Endodermal cell (in vitro differentiated cells): Measurements from ENCODE around the gene ITGA11. TPM values are rescaled to one million over a fixed set of nuclear protein-coding genes. Genes with fewer than 3 reads are reported as not detected.

ENCODE experiments used
- DNase-seq: peaks from one replicate; pipeline ENCODE4 v3.0.0-alpha.2; 2017
- H3K27ac ChIP-seq: 2 replicates; pipeline ENCODE4 v1.5.1; 2013; ENCODE audit warnings: mild to moderate bottlenecking, low read depth, low read length, moderate library complexity
- H3K27me3 ChIP-seq: 2 replicates; pipeline ENCODE4 v1.6.1; 2013; ENCODE audit warnings: mild to moderate bottlenecking, low read length, moderate library complexity; ENCODE audit not compliant: insufficient read depth, control insufficient read depth, poor library complexity, severe bottlenecking
- H3K36me3 ChIP-seq: 2 replicates; pipeline ENCODE4 v1.7.0; 2013; ENCODE audit warnings: mild to moderate bottlenecking, low read length, moderate library complexity; ENCODE audit not compliant: control insufficient read depth, insufficient read depth
- H3K4me1 ChIP-seq: one replicate; pipeline ENCODE4 v1.7.0; 2013; ENCODE audit warnings: low read length; ENCODE audit not compliant: control insufficient read depth, insufficient read depth
- H3K4me3 ChIP-seq: 2 replicates; pipeline ENCODE4 v1.5.1; 2013; ENCODE audit warnings: mild to moderate bottlenecking, low read length, moderate library complexity
- H3K9ac ChIP-seq: 2 replicates; pipeline ENCODE4 v1.6.1; 2013; ENCODE audit warnings: mild to moderate bottlenecking, low read length, moderate library complexity; ENCODE audit not compliant: poor library complexity, severe bottlenecking; ENCODE audit errors: extremely low read depth
- H3K9me3 ChIP-seq: 2 replicates; pipeline ENCODE4 v1.6.1; 2013; ENCODE audit warnings: mild to moderate bottlenecking, low read length, moderate library complexity; ENCODE audit not compliant: control insufficient read depth
- H3K27ac Mint-ChIP-seq: 2 replicates; pipeline ENCODE4 v1.8.0; 2020; ENCODE audit warnings: mixed read lengths
- H3K27me3 Mint-ChIP-seq: 2 replicates; pipeline ENCODE4 v1.8.0; 2021; ENCODE audit warnings: mild to moderate bottlenecking, mixed read lengths; ENCODE audit not compliant: insufficient read depth
- H3K36me3 Mint-ChIP-seq: 2 replicates; pipeline ENCODE4 v1.8.0; 2020; ENCODE audit warnings: low read depth, mixed read lengths
- H3K4me1 Mint-ChIP-seq: 2 replicates; pipeline ENCODE4 v1.8.0; 2020; ENCODE audit warnings: mixed read lengths
- H3K4me3 Mint-ChIP-seq: 2 replicates; pipeline ENCODE4 v1.8.0; 2020; ENCODE audit warnings: mild to moderate bottlenecking, moderate library complexity, mixed read lengths
- H3K9me3 Mint-ChIP-seq: 2 replicates; pipeline ENCODE4 v1.8.0; 2020; ENCODE audit warnings: mild to moderate bottlenecking, mixed read lengths
- CTCF ChIP-seq: fragments of 200-600 bp; sonication (generic); conservative IDR thresholded peaks from 2 replicates; pipeline ENCODE4 v1.5.0; 2021; ENCODE audit warnings: antibody characterized with exemption, mild to moderate bottlenecking
- WGBS, 2 experiments: methylation state at CpG; one replicate each; pipeline versions ENCODE4 v1.1.5 to v1.1.7; 2013; ENCODE audit warnings: missing lambda C conversion rate in 2 of 2, mixed read lengths in 1 of 2; ENCODE audit not compliant: insufficient coverage in 1 of 2, insufficient read length in 1 of 2; 5-methylcytosine and 5-hydroxymethylcytosine counted together
- total RNA-seq, 2 donors: library from RNA; stranded (reverse); fragmentation: NEBNext Ultra II Directional in 1 of 2; extraction: Animal tissue kit (Norgen Biotek cat#: 25700) in 1 of 2; gene quantifications; 2 replicates in 1 of 2; 3 replicates in 1 of 2; pipeline ENCODE4 v1.2.1, GENCODE V29; 2021

Gene ITGA11
- total RNA-seq, 2 donors from 2014 or later = 0.35 to 1.4 TPM

GRCh38 chr15:68312701-68313204 lies 119.2 kb downstream of the ITGA11 start:
- no peak overlapping the region for H3K4me3 Mint-ChIP-seq
- Histone ChIP-seq H3K4me1 (peaks cover 3% of the 10 kb centered on the region), H3K9ac (no peak overlapping the region), H3K4me3 (no peak overlapping the region), H3K27me3 (no peaks in the 10 kb centered on the region), H3K36me3 (no peaks in the 10 kb centered on the region), H3K27ac (no peak overlapping the region), H3K9me3 (no peaks in the 10 kb centered on the region)
- no peaks in the 10 kb centered on the region for H3K36me3 Mint-ChIP-seq
- H3K4me1 Mint-ChIP-seq = peaks cover 8% of the 10 kb centered on the region
- H3K27me3 Mint-ChIP-seq = no peaks in the 10 kb centered on the region
- no peak for TF ChIP-seq CTCF
- 88 to 89% methylated on average over 11 to 18 of the region's 18 CpGs for WGBS, 2 experiments
- no peak overlapping the region for H3K27ac Mint-ChIP-seq
- DNase-seq = peak; percentile 44
- H3K9me3 Mint-ChIP-seq = no peaks in the 10 kb centered on the region

DNA sequence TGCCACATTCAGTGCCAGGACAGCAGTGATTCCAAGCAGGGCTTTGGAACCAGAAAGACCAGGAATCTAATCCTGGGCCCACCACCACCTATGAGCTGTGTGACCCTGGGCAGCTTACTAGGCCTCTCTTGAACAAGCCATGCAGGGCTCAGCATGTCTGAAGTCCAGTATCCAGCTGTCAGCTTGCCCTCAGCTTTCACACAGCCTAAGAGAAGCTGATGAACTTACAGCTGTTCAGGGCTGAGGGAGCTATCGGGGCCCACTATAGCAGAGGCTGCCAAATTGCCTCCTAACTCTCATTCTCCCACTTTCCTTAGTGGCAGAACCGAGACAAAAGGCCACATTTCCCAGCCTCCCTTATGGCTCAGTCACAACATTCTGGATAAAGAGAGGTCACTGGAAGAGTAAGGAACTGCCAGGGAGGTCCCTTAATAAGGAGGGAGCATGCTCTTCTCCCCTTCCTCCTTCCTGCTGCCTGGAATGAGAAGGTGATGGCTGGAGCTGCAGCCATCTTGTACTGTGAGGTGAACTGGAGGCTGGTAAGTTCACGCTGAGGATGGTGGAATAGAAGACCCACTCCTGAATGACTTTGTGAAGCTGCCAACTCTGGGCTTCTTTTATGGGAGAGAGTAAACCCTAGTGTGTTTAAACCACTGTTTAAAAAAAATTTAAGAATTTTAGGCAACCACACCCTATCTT lies 120.0 kb downstream of the ITGA11 start:
- Histone ChIP-seq H3K9ac (no peak overlapping the region), H3K27ac (no peak overlapping the region), H3K4me1 (peaks cover 3% of the 10 kb centered on the region), H3K4me3 (no peak overlapping the region), H3K9me3 (no peaks in the 10 kb centered on the region), H3K27me3 (no peaks in the 10 kb centered on the region), H3K36me3 (no peaks in the 10 kb centered on the region)
- Mint-ChIP-seq H3K9me3 (no peaks in the 10 kb centered on the region), H3K27ac (no peak overlapping the region), H3K4me1 (peaks cover 8% of the 10 kb centered on the region), H3K27me3 (no peaks in the 10 kb centered on the region), H3K4me3 (no peak overlapping the region), H3K36me3 (no peaks in the 10 kb centered on the region)
- no peak for TF ChIP-seq CTCF
- WGBS, 2 experiments = 83 to 97% methylated on average over 1 to 3 of the region's 3 CpGs
- no peak for DNase-seq

- H3K36me3 Mint-ChIP-seq = no peaks in the 10 kb centered on the region
- Histone ChIP-seq H3K9ac (no peak overlapping the region), H3K4me1 (peaks cover 3% of the 10 kb centered on the region), H3K9me3 (no peaks in the 10 kb centered on the region), H3K36me3 (no peaks in the 10 kb centered on the region), H3K27me3 (no peaks in the 10 kb centered on the region), H3K4me3 (no peak overlapping the region), H3K27ac (no peak overlapping the region)
- DNase-seq = no peak
- 94 to 100% methylated on average over 1 to 3 of the region's 3 CpGs for WGBS, 2 experiments
- H3K4me1 Mint-ChIP-seq = peaks cover 8% of the 10 kb centered on the region
- H3K9me3 Mint-ChIP-seq = no peaks in the 10 kb centered on the region
- no peak for TF ChIP-seq CTCF
- no peak overlapping the region for H3K27ac Mint-ChIP-seq
- H3K4me3 Mint-ChIP-seq = no peak overlapping the region
- no peaks in the 10 kb centered on the region for H3K27me3 Mint-ChIP-seq
Observed at GRCh38 chr15:68311464-68311835, 120.5 kb downstream of the ITGA11 start.
